GM19023 (cell line): ENCODE data around the gene UBE2E2.
"Not testable (repeated sequence)": the region's sequence is repeated elsewhere in the genome, so short reads cannot be mapped to it uniquely, and the experiment has no call there.

Experiments used
- ATAC-seq: cut with Tn5 transposase; IDR thresholded peaks from one replicate; pipeline ENCODE4 v1.9.1; 2021; ENCODE audit warnings: mild to moderate bottlenecking, moderate library complexity; ENCODE audit not compliant: unreplicated experiment

UBE2E2 gene

GRCh38 chr3:23600167-23600871 lies 397.2 kb downstream of the UBE2E2 start:
- ATAC-seq, result no peak

- no peak for ATAC-seq
Measured at GRCh38 chr3:23601091-23601822, 398.1 kb downstream of the UBE2E2 start.

GRCh38 chr3:23602971-23603370 lies 399.8 kb downstream of the UBE2E2 start:
- no peak for ATAC-seq

- ATAC-seq, result no peak
Measured at GRCh38 chr3:23607184-23607847, 404.2 kb downstream of the UBE2E2 start.

GRCh38 chr3:23608650-23609049 lies 405.5 kb downstream of the UBE2E2 start:
- ATAC-seq, result no peak

- ATAC-seq, result no peak
Measured at GRCh38 chr3:23611737-23612295, 408.7 kb downstream of the UBE2E2 start.

GRCh38 chr3:23612296-23612891 lies 409.3 kb downstream of the UBE2E2 start:
- no peak for ATAC-seq

GRCh38 chr3:23615068-23615467 lies 411.9 kb downstream of the UBE2E2 start:
- no peak for ATAC-seq

- not testable (repeated sequence) for ATAC-seq
Measured at GRCh38 chr3:23618475-23618874, 415.3 kb downstream of the UBE2E2 start.

GRCh38 chr3:23619705-23620637 lies 416.8 kb downstream of the UBE2E2 start:
- ATAC-seq, result no peak

- no peak for ATAC-seq
Measured at GRCh38 chr3:23620638-23621015, 417.5 kb downstream of the UBE2E2 start.

GRCh38 chr3:23623844-23624243 lies 420.7 kb downstream of the UBE2E2 start:
- ATAC-seq, result no peak

- ATAC-seq, result no peak
Measured at GRCh38 chr3:23624305-23624704, 421.2 kb downstream of the UBE2E2 start.

- no peak for ATAC-seq
Measured at GRCh38 chr3:23626442-23626841, 423.3 kb downstream of the UBE2E2 start.

- ATAC-seq, result no peak
Measured at GRCh38 chr3:23629181-23629894, 426.2 kb downstream of the UBE2E2 start.

GRCh38 chr3:23633261-23633960 lies 430.3 kb downstream of the UBE2E2 start:
- no peak for ATAC-seq

- ATAC-seq, result no peak
Measured at GRCh38 chr3:23637339-23637738, 434.2 kb downstream of the UBE2E2 start.

GRCh38 chr3:23640471-23641146 lies 437.5 kb downstream of the UBE2E2 start:
- no peak for ATAC-seq
